Measurements from ENCODE around the gene COQ7. TPM values are rescaled to one million over a fixed set of nuclear protein-coding genes. Genes with fewer than 3 reads are reported as not detected.
A peak's percentile ranks its signal among the peaks of the same experiment; 100 is the strongest.

COQ7 gene
- total and polyA plus RNA-seq, 12 donors, result 21.3 to 52.9 (median 41.9) TPM

GRCh38 chr16:19127674-19128131 is 60.3 kb downstream of the COQ7 start:
- H3K36me3 ChIP-seq, result peaks cover 0 to 18% (median 0%) of the 10 kb centered on the region in 9 donors
- no peaks in the 10 kb centered on the region for H3K27me3 ChIP-seq
- ATAC-seq (no peak), DNase-seq (no peak)
- H3K27ac ChIP-seq, result peak overlapping the region in 3 of 10 donors; percentile 14 to 44 (median 34)
- intact Hi-C loops (cut with DNase I), result no loop called here
- peaks cover 0 to 8% (median 0%) of the 10 kb centered on the region in 11 donors for H3K9me3 ChIP-seq
- H3K4me3 ChIP-seq, result no peak overlapping the region
- 70 to 78% methylated on average over 3 of the region's 3 CpGs for WGBS, 2 donors
- no peak for TF ChIP-seq CTCF (IDR thresholded peaks at IDR 0.05)
- H3K4me1 ChIP-seq, result peaks cover 9 to 59% (median 36%) of the 10 kb centered on the region in 9 donors

DNA sequence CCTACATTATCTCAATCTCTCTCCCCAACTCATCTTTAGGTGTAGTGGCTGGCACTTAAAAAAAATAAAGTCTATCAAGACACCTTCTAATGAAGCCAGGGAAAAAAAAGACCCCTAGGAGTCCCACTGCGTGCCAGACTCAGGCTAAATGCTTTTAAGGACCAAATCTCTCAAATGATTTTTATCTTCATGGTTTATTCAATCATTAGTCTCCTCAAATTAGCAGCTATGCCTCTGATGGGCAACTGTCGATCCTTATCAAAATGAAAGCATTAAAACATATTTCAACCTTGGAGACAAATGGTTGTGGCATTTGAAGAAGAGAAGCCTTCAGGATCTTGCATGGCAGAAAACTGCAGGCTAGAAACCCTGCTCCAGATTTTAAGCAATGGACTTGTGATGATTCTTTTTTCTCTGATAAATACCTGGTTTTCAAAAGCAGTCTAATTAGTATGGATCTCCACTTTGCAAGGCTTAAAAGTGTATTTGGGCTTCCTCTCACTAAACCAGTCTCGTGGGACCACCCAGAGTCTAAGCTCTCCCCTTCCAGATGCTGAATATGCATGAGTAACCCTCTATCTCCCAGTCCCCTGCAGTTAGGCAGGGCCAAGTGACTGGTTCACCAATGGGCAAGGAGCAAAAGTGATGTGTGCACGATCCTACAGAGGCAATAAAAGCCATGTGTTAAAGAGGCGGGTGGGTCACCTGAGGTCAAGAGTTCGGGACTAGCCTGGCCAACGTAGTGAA is 61.2 kb downstream of the COQ7 start:
- H3K4me1 ChIP-seq, result peaks cover 9 to 63% (median 38%) of the 10 kb centered on the region in 9 donors
- no peak for DNase-seq

More for the DNA sequence above, 61.2 kb downstream of the COQ7 start:
- ATAC-seq, result no peak
- H3K4me3 ChIP-seq, result no peak overlapping the region
- H3K27me3 ChIP-seq, result no peaks in the 10 kb centered on the region
- intact Hi-C loops (cut with DNase I), result no loop called here
- peaks cover 0 to 8% (median 0%) of the 10 kb centered on the region in 11 donors for H3K9me3 ChIP-seq
- peaks cover 0 to 13% (median 0%) of the 10 kb centered on the region in 9 donors for H3K36me3 ChIP-seq
- WGBS, 2 donors, result 58 to 67% methylated on average over 7 of the region's 7 CpGs
- TF ChIP-seq CTCF (IDR thresholded peaks at IDR 0.05), result no peak
- H3K27ac ChIP-seq, result peak overlapping the region in 2 of 10 donors; percentile 34 to 44

Other genes with a start within 250 kb of the COQ7 start
- 10 to 100 TPM; 35.5 to 58.2 (median 51.9) TPM for gene SMG1, start 141.2 kb upstream of the COQ7 start, total RNA-seq
- gene SMG1, start 141.2 kb upstream of the COQ7 start, polyA plus RNA-seq, result 10 to 100 TPM; 11.7 to 23.2 TPM
- 1 to 10 TPM in 8 of 10 donors, under 1 TPM in 2; 0.76 to 1.7 (median 1.2) TPM for gene TMC7, start 83.7 kb upstream of the COQ7 start, total RNA-seq
- gene TMC7, start 83.7 kb upstream of the COQ7 start, polyA plus RNA-seq, result 1 to 10 TPM in 1 of 2 donors, under 1 TPM in 1; 0.90 to 1.9 TPM
- gene ITPRIPL2, start 46.4 kb downstream of the COQ7 start, total RNA-seq, result 10 to 100 TPM; 11.5 to 30.6 (median 13.8) TPM
- gene ITPRIPL2, start 46.4 kb downstream of the COQ7 start, polyA plus RNA-seq, result 1 to 10 TPM; 5.0 to 5.2 TPM
- gene SYT17, start 100.6 kb downstream of the COQ7 start, total RNA-seq, result 1 to 10 TPM in 3 of 10 donors, under 1 TPM in 7; 0.20 to 1.3 (median 0.69) TPM
- under 1 TPM; 0.41 to 0.51 TPM for gene SYT17, start 100.6 kb downstream of the COQ7 start, polyA plus RNA-seq
- not detected for gene CLEC19A, start 218.1 kb downstream of the COQ7 start, total RNA-seq
- not detected for gene CLEC19A, start 218.1 kb downstream of the COQ7 start, polyA plus RNA-seq